Measurements from ENCODE around the gene ACOX2.

DNA sequence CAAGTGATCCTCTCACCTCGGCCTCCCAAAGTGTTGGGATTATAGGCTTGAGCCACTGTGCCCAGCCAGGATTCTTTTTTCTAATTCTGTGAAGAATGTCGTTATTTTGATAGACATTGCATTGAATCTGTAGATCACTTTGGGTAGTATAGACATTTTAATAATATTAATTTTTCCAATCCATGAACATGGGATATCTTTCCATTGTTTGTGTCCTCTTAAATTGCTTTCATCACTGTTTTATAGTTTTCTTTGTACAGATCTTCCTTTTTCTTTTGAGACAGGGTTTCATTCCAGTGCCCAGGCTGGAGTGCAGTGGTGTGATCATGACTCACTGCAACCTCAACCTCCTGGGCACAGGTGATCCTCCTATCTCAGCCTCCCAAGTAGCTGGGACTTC is 56.7 kb downstream of the ACOX2 start:
- TF ChIP-seq POLR2A (IDR thresholded peaks at IDR 0.05; ENCODE audit: low read depth, low read length) (no peak), EZH2 (IDR thresholded peaks at IDR 0.05; ENCODE audit: borderline replicate concordance, low read depth, low read length, severe bottlenecking) (no peak), GATA2 (IDR thresholded peaks at IDR 0.05; ENCODE audit: insufficient read depth, insufficient read length, low read depth, low read length) (no peak), POLR2AphosphoS5 (IDR thresholded peaks at IDR 0.05; ENCODE audit: insufficient read depth, low read depth, low read length) (no peak), JUN (IDR thresholded peaks at IDR 0.05; ENCODE audit: borderline replicate concordance, insufficient read depth, insufficient read length, low read depth) (no peak)
- TF ChIP-seq, protein P1, sequence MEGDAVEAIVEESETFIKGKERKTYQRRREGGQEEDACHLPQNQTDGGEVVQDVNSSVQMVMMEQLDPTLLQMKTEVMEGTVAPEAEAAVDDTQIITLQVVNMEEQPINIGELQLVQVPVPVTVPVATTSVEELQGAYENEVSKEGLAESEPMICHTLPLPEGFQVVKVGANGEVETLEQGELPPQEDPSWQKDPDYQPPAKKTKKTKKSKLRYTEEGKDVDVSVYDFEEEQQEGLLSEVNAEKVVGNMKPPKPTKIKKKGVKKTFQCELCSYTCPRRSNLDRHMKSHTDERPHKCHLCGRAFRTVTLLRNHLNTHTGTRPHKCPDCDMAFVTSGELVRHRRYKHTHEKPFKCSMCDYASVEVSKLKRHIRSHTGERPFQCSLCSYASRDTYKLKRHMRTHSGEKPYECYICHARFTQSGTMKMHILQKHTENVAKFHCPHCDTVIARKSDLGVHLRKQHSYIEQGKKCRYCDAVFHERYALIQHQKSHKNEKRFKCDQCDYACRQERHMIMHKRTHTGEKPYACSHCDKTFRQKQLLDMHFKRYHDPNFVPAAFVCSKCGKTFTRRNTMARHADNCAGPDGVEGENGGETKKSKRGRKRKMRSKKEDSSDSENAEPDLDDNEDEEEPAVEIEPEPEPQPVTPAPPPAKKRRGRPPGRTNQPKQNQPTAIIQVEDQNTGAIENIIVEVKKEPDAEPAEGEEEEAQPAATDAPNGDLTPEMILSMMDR (IDR thresholded peaks at IDR 0.05; ENCODE audit: extremely low read depth in 1 of 2, insufficient read depth in 1 of 2, low read depth in 1 of 2, low read length in 2 of 2), result no peak
- TF ChIP-seq, protein P2, sequence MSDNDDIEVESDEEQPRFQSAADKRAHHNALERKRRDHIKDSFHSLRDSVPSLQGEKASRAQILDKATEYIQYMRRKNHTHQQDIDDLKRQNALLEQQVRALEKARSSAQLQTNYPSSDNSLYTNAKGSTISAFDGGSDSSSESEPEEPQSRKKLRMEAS (IDR thresholded peaks at IDR 0.05; ENCODE audit: insufficient read depth, insufficient read length), result no peak
